Kasumi-1 (cell line): ENCODE results near the gene ALDOA.

Experiments used
- DNase-seq, 2 experiments: peaks; one replicate each; lab custom pipeline; 2025; lab: John Stamatoyannopoulos, UW

The ALDOA gene

DNA sequence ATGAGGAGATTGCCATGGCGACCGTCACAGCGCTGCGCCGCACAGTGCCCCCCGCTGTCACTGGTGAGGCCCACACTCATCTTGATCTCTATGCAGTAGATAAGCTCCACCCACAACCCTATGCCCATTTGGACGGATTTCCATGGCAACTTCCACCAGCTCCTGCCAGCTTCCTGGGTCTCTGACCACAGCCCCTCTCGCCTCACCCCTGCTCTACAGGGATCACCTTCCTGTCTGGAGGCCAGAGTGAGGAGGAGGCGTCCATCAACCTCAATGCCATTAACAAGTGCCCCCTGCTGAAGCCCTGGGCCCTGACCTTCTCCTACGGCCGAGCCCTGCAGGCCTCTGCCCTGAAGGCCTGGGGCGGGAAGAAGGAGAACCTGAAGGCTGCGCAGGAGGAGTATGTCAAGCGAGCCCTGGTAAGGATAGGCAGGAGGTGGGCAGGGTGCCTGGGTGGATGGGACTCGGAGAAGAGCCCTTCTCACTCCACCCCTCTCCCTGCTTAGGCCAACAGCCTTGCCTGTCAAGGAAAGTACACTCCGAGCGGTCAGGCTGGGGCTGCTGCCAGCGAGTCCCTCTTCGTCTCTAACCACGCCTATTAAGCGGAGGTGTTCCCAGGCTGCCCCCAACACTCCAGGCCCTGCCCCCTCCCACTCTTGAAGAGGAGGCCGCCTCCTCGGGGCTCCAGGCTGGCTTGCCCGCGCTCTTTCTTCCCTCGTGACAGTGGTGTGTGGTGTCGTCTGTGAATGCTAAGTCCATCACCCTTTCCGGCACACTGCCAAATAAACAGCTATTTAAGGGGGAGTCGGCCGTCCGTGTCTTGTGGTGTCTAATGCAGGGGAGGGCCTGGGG lies 4.3 kb downstream of the ALDOA start:
- no peak for DNase-seq

DNA sequence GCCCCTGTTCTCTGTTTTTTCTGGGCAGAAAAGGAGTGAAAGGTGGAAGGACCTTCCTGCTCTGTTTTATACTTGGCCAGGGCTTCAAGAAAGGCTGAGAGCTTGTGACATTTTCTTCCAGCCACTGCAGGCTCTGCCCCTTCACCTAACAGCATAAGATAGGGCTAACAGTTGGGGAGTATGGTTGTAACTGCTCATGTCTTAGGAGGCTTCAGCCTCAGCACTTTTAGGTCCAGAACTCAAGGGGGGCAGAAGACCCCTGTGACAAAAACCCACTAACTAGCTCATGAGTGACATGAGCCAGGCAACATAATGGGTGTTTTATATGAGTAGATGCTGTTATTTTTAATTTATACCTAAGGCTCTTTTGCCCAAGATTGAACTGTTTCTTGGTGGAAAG lies 4.9 kb downstream of the ALDOA start:
- DNase-seq: no peak

DNA sequence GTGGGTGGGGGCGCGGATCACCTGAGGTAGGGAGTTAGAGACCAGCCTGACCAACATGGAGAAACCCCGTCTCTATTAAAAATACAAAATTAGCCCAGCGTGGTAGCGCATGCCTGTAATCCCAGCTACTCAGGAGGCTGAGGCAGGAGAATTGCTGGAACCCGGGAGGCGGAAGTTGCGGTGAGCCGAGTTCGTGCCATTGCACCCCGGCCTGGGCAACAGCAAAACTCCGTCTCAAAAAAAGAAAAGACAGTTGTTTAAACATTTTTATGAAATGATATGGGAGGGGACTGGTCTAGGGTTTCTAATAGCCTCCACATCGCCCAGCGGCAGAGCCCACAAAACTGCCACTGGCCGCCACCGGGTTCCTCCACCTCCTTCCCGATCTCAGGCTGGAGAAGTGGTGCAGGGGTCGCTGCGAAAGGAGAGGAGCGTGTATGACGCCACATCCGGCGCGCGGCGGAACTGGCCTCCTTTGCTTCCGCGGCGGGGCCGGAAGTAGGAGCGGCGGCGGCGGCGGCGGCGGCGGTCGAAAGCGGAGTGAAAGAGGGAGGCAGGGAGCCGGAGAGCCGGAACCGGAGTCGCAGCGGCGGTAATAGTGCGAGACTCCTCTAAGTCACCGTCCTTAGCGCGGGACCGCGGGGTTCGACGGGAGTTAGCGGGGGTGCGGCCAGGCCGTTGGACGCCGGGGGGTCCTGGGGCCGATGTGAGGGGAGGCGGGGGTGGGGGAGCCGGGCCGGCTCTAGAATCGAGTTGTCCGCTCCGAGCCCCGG lies 10.1 kb downstream of the ALDOA start, which contains the start of gene PPP4C:
PPP4C (plus strand) TSS at position 492 of the 773 bp plus-strand sequence. CDS start 384 bp downstream, outside the sequence.
- peak; percentile 73 to 76 for DNase-seq

DNA sequence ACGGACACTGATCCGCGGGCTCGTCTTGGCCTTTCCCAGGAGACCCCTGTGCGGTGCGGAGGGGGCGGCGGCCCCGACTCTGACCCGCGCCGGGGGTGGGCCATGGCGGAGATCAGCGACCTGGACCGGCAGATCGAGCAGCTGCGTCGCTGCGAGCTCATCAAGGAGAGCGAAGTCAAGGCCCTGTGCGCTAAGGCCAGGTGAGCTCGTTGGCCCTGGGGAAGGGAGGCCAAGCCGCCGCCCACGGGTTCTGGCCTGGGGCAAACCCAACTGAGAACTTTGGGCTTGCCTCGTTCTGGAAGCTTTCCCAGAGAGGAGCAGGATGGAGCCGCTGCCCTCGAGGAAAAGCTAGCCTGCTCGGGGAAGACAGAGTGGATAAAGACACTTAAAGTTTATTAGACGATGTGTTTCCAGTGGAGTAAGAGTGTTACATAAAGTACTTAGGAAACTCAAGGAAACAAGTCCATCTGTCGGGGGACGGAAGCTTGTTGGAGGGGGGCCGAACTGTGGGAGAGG lies 10.8 kb downstream of the ALDOA start:
- no peak for DNase-seq

DNA sequence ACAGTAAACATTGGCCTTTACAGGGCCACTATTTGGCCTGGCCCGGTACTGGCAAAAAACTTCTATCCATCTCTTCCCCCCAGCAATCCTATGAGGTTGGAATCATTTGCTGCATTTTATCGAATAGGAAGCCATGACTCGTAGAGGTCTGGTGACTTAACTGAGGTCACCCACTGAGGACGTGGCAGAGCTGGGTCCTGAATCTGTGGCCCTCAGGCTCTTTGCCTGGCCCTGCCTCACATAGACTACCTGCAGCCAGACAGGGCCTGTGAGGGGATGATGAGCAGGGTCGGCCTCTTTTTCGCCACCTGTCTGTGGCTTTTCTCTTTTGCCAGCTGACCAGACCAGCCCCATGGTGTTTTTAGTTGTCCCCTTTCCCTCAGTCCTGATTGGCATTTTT lies 12.1 kb downstream of the ALDOA start:
- no peak for DNase-seq

DNA sequence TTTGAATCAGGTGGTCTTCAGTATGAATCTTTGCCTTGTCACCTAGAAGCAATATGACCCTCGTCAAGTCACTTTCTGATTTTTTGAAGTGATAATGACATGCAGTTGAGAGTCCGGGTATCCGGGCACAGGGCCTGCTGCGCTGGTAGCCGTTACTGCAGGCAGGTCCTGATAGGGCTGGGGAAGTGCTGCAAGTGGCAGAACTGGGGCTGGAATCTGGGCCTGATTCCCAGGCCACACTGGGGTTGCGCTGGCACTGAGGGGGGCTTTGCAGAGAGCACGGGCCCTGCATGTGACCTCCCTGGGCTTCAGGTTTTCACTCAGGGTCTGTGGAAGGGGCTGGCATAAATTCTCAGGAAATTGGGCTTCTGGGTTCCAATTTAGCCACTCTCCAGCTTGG lies 13.2 kb downstream of the ALDOA start:
- no peak for DNase-seq

DNA sequence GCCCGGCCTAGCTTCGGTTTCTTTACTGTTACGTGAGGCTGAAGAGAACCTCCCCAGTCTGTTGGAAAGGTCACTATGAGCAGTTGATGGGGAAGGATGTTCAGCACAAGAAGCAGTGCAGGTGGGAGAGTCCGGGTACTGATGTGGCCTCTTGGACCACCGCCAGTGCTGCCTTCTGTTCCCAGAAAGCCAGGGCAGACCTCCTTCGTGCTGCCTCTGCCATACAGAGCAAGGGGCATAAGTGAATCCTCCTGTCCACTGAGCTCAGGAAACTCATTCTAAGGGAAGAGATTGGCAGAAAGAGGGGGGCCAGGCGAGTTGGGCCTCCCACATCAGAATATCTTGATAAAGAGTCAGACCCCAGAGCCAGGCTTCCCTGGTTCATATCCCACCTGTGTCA lies 13.9 kb downstream of the ALDOA start:
- DNase-seq: no peak

DNA sequence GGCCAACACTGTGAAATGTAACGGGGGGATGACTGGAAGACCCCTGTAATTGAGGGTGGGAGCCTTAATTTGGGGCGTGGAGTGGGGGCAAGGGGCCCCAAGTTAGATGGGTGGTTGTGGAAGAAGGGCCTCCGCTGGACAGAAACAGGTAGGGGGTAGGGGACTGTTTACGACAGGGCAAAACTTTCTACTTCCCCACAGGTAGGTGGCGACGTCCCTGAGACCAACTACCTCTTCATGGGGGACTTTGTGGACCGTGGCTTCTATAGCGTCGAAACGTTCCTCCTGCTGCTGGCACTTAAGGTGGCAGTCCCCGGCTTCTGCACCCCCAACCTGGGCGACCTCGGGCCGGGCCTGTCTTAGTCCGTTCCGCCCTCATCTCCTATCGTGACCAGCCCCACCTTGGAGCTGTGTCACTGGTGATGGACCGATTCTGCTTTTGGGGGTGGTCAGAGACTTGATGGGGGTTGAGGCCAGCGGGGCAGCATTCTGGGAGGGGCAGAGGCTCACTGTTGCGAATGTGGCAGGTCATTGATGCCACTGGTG lies 17.1 kb downstream of the ALDOA start:
- DNase-seq: no peak

DNA sequence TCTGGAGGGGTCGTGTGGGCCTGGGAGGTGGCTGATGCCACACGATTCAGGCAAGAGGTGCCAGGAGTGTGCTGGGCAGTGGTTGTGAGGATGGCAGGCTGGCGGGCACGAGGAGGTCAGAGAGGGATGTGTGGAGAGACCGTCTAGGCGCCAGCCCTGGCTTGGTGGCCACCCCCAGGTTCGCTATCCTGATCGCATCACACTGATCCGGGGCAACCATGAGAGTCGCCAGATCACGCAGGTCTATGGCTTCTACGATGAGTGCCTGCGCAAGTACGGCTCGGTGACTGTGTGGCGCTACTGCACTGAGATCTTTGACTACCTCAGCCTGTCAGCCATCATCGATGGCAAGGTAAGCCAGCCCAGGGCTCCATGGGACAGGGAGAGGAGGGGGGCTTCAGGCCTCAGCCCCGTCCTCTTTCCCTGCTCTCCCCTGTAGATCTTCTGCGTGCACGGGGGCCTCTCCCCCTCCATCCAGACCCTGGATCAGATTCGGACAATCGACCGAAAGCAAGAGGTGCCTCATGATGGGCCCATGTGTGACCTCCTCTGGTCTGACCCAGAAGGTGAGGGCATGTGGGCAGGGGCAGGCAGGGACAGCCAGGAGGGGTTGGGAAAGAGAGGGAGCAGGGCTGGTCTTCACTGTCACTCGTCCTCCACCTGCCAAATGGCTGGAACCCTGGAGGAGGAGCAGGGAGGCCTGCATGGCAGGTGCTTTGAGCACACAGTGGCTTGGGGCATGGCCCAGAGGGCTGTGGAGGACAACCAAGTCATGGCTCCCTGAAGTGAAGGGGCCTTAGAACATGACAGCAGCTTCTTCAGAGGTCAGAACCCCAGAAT lies 17.9 kb downstream of the ALDOA start:
- DNase-seq: no peak

DNA sequence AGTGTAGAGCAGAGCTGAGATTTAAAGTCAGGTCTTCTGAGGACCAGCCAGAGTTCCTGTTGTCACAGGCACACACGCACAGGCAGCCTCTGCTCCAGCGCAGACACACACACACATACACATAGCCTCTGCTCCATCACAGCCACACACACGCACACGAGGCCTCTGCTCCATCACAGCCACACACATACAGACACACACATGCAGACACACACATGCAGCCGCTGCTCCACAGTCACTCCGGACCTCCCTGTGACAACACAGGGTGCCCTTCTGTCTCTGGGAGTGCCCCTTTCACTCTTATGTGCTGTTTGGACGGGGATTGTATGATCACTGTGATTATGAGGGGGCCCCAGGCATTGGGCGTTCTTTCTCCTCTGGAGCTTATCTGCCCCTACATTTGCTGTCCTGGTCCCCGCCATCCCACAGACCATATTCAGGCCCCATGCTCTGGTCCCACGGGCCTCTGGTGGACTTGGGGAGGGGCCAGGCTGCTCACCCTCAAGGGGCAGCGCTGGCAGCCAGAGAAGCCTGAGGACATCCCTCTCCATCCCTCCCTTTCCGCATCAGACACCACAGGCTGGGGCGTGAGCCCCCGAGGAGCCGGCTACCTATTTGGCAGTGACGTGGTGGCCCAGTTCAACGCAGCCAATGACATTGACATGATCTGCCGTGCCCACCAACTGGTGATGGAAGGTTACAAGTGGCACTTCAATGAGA lies 18.7 kb downstream of the ALDOA start:
- DNase-seq: no peak

DNA sequence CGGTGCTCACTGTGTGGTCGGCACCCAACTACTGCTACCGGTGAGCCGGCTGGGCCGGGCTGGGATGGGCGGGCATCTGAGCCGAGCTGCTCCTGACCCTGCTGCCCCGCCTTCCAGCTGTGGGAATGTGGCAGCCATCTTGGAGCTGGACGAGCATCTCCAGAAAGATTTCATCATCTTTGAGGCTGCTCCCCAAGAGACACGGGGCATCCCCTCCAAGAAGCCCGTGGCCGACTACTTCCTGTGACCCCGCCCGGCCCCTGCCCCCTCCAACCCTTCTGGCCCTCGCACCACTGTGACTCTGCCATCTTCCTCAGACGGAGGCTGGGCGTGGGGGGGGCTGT lies 19.2 kb downstream of the ALDOA start:
- no peak for DNase-seq

DNA sequence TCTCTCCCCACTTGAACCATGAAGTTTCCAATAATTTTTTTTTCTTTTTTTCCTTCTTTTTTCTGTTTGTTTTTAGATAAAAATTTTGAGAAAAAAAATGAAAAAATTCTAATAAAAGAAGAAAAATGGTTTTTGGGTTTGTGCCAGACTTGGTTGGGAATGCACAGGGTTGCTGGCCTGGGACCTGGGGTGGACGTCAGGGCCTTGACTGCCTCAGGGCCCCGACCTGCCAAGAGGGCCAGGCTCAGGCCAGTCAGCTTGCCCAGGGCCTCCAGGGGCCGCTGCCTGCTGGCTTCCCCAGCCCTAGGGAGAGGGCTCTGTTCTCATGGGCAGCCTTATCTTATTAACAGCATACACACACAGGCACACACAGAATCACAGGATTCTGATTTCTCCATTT lies 19.7 kb downstream of the ALDOA start:
- no peak for DNase-seq

DNA sequence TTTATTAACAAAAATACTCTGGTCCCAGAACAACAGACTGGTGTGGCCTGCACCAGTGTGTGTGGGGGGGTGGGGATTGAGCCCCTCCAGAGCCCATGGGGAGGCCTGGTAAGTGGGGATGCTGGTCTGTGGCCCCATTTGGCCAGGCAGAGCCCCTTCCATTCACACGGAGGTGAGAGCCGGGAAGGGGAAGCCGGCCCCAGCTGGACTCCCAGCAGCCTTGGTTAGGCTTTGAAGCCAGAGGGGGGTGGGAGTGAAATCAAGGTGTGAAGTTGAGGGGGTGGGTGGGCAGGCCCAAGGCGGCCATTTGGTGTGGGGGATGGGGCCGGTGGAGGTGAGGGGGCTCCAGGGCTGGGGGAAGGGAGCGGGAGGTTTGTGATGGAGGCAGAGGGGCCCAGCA lies 20.3 kb downstream of the ALDOA start:
- no peak for DNase-seq

DNA sequence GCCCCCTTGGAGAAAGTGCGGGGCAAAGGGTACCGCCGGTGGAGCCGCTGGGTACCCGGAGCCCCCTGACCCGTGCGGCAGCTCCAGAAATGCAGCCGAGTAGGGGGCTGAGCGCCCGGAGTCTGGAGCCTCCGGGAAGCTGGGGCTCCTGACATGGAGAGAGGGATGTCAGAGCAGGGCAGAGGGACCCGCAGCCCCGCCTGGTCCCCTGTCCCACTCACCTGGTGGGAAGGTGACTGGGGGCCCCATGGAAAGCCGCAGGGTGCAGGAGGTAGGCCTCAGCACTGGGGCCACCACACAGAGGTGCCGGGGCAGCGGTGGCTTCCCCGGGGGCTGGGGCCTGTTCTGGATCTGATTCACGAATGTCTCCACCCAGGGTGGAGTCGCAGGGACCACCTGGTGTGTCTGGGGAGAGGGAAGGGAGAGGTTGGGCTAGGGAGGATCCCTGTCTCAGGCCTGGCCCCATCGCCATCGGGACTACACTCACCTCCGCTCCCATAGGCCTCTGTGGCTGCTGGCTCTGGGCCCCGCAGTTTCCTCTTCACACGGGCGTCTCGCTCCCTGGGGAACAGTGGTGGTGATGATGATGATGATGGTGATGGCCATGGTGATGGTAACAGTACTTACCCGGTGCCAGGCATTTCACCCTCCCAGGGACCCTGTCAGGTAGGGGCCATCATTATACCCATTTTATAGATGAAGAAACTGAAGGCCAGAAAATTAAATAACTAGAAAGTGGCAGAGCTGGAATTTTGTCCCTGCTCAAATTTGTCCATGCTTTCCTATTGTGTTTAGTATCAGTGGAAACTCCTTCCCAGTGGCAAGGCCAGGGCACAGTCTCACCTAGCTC lies 21.0 kb downstream of the ALDOA start:
- DNase-seq: no peak

DNA sequence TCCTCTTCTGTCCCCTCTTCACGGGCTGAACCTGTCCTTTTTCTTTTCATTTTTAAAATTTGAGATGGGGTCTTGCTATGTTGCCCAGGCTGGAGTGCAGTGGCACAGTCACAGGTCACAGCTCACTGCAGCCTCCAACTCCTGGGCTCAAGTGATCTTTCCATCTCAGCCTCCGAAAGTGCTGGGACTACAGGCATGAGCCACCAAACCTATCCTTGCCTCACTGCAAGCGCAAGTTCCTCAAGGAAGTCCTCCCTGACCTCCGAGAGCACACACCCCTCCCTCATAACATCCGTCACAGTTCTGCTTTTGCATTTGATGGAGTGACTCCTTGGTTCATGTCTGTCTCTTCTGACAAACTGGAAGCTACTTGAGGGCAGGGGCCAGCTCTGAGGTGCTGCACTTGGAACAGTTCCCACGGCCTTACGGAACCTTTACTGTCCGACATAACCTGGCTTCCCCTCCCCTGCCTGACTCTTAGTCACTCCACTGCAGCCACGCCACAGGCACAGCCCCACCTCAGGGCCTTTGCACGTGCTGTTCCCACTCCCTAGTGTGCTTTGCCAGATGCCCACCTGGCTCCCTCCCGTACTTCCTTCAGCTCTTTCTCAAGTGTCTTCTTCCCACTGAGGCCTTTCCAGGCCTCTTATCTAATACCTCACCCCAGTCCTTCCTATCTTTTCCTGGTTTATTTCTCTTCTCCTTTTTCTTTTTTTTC lies 21.8 kb downstream of the ALDOA start:
- DNase-seq: peak in 1 of 2 experiments; percentile 16

DNA sequence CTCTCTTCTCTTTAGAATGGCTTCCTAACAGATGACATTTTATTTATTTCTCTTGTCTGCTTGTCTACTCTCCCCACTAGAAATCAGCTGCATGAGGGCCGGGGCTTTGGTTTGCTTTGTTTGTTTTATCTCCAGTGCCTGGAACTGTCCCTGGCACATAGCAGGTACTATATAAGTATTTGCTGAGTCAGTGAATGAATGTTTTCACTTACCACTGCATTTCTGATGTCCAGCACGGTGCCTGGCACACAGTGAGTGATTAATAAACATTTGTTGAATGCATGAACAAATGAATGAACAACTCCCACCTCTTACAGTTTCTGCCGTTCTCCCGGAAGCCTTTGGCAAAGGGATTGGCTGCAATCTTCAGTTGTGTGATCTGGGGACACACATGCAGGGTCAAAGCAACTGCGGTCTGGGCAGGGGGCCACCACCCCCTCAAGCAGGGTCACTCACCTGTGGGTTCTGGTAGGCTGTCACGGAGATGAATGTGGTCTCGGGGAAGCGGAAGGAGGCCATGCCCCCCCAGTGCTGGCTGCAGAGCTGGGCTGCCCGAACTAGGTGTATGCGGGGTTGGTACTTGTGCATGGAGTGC lies 22.8 kb downstream of the ALDOA start:
- no peak for DNase-seq

DNA sequence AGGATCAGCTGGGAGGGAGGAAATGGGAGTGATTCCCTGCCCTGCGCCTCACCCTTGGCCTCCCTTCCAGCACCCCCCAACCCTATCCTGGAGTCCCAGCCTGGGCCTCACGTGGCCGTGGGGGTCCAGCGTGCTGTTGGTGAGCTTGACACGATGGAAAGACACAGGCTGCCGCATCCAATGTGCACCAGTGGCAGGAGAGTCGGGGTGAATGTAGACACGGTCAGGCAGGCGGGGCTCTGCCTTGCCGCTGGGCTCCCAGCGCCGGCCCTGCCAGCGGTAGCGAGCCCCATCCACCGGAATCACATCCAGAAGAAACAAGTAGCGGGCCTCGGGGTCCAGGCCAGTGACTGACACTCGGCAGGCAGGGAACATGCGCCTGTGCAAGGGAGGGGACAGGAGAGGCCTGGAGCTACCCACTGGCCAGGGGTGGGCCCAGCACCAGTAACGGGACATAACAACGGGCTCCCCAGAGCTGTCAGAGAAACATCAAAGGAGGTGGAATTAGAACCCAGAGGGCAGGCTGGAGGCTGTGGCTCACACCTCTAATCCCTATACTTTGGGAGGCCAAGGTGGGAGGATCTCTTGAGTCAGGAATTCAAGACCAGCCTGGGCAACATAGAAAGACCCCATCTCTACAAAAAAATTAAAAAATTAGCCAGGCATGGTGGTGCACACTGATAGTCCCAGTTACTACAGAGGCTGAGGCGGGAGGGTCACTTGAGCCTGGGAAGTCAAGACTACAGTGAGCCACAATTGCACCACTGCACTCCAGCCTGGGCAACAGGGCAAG lies 23.5 kb downstream of the ALDOA start:
- DNase-seq: no peak

DNA sequence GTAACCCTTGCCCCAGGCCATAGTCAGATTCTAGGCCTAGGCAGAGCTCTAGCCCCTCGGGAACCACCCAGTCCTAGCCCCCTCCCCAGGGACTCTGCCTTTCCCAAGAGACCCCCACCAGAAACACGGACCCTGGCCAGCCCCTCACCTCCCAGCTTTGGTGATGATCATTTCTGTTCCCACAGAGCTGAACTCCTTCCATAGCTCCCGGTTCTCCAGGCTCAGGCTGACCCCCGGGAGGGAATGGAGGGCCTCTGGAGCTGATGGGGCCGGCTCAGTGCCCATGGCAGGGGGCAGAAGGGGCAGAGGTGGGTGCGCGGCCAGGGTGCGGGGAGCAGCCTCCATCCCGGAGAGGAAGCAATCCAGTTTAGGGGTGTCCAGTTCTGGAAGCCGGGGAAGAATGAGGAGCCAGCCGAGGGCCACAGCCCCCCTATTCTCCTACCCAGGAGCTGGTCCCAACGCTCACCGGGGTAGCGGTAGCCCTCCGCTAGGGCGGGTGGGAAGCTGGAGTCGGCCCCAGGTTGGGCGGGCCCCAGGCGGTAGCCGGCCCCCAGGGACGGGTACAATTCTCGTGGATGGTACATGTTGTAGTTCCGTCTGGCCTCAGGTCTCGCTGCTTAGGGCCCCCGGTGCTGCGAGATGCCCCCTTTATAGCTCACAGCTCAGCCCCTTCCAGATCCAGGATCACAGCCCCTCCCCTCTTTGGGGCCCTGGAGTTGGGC lies 25.2 kb downstream of the ALDOA start:
- no peak for DNase-seq
